Measurements from ENCODE around the gene LARGE1.

- TF ChIP-seq, protein P1, sequence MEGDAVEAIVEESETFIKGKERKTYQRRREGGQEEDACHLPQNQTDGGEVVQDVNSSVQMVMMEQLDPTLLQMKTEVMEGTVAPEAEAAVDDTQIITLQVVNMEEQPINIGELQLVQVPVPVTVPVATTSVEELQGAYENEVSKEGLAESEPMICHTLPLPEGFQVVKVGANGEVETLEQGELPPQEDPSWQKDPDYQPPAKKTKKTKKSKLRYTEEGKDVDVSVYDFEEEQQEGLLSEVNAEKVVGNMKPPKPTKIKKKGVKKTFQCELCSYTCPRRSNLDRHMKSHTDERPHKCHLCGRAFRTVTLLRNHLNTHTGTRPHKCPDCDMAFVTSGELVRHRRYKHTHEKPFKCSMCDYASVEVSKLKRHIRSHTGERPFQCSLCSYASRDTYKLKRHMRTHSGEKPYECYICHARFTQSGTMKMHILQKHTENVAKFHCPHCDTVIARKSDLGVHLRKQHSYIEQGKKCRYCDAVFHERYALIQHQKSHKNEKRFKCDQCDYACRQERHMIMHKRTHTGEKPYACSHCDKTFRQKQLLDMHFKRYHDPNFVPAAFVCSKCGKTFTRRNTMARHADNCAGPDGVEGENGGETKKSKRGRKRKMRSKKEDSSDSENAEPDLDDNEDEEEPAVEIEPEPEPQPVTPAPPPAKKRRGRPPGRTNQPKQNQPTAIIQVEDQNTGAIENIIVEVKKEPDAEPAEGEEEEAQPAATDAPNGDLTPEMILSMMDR (conservative IDR thresholded peaks at IDR 0.05; ENCODE audit: low read depth, low read length): no peak
- TF ChIP-seq EZH2 (IDR thresholded peaks at IDR 0.05; ENCODE audit: low read length, unreplicated experiment) (no peak), EZH2phosphoT487 (IDR thresholded peaks at IDR 0.05; ENCODE audit: borderline replicate concordance, low read length) (no peak)
Observed at GRCh38 chr22:33932997-33933396, 12.7 kb upstream of the LARGE1 start.
